Activated CD4-positive, alpha-beta T cell treated with anti-CD3 and anti-CD28 coated beads for 24 hours (primary cell): ENCODE data around the gene MFAP5.
"Not testable (repeated sequence)": the region's sequence is repeated elsewhere in the genome, so short reads cannot be mapped to it uniquely, and the experiment has no call there.

Experiments used
- DNase-seq, 2 donors: peaks; one replicate each; pipeline ENCODE4 v3.0.0-alpha.2; 2020; ENCODE audit warnings: low read depth in 2 of 2

Gene MFAP5

DNA sequence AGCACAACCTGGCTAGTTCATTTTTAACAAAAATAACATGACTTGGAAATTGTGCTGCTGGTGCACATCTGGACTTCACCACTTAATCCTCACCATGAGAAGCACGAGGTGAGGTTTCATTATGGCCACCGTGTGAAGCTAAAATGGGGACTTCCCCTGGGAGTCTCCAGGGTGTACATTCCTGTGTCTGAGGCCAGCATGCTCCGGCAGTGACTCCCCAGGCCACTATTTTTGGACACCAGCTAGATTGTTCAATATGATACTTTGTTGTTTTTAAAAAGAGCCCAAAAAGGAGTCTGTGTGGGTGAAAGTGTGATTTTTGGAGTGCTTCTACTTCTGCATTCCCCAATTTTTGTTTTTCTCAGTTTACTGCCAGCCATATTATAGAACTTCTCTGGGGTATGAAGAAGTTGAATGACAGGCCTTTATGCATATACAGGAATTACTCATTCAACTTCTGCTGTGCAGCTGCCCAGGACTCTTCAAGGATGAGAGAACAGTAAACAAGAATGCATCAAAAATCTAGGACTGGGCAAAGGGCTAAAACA lies 33.1 kb downstream of the MFAP5 start:
- DNase-seq: no peak

- no peak for DNase-seq
These were observed 33.9 kb downstream of the MFAP5 start for GRCh38 chr12:8628731-8629130.

GRCh38 chr12:8624750-8625149 lies 37.9 kb downstream of the MFAP5 start:
- DNase-seq: not testable (repeated sequence)

- no peak for DNase-seq
These were observed 40.0 kb downstream of the MFAP5 start for GRCh38 chr12:8622646-8623045.

- no peak for DNase-seq
These were observed 47.4 kb downstream of the MFAP5 start for GRCh38 chr12:8615206-8615605.

DNA sequence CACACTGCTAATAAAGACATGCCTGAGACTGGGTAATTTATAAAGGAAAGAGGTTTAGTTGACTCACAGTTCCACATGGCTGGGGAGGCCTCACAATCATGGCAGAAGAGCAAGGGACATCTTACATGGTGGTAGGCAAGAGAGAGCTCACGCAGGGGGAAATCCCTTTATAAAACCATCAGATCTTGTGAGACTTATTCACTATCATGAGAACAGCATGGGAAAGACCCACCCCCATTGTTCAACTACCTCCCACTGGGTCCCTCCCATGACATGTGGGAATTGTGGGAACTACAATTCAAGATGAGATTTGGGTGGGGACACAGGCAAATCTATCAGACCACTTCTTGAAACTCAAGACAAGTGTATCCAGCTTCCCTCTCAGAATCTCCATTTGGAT lies 48.7 kb downstream of the MFAP5 start:
- DNase-seq: not testable (repeated sequence)

DNA sequence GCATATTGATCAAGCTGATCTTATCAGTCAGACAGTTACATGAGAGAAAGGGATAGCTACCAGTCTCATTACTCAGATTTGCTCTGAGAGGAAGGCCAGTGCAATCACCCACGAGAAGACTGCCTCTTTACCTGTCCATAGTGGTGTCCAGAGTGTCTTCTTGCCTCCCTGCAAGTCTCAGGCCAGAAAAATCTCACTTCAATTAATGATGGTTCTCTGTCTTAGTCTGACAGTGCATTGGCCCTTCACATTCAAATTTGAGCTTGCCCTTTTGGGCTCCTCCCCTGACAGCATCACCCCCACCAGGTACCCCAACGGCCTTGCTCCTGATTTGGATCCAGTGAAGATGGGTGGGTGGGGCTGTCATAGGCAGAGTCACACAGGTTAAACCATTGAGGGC lies 50.0 kb downstream of the MFAP5 start, which contains the start of gene AICDA:
TSS of gene AICDA (minus strand) at position 231 of the 400 bp plus-strand sequence. CDS start at position 139, 92 bp downstream.
- DNase-seq: no peak

- DNase-seq: no peak
These were observed 53.5 kb downstream of the MFAP5 start for GRCh38 chr12:8609061-8609570.

GRCh38 chr12:8606890-8607289 lies 55.7 kb downstream of the MFAP5 start:
- no peak for DNase-seq

DNA sequence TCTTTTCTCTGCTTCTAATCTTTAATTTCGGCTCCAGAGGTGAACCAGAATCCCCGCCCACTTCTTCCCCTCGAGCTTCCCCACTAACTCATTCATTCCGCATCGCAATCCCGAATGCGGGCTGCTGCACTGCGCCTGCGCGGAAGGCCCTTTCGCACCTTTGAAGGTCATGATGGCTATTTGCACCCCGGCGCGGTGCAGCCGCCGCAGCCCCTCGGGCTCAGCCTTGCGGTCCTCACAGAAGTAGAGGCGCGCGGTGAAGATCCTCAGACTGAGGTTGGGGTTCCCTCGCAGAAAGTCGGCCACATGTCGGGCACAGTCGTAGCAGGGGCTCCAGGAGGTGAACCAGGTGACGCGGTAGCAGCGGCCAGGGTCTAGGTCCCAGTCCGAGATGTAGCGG lies 57.6 kb downstream of the MFAP5 start:
- DNase-seq: no peak

- DNase-seq: no peak
These were observed 58.8 kb downstream of the MFAP5 start for GRCh38 chr12:8603856-8604255.

GRCh38 chr12:8603286-8603685 lies 59.3 kb downstream of the MFAP5 start:
- DNase-seq: no peak

DNA sequence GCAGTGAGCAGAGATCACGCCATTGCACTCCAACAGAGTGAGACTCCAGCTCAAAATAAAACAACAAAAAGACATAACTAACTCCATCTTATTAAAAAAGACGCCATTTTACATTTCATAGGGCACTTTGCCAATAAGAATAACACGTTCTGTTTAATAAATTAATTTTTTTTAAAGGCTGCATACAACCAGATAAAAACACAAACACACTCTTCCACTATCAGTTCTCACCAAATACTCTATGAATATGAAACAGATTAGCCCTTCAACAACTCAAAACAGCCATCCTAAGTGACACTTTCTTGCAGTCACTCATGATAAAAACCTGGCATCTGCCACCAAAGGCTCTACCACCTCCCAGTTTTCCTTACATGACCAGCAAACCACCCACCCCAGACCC lies 66.1 kb downstream of the MFAP5 start:
- DNase-seq: no peak
